Measurements from ENCODE around the gene NUDT4B.
"Not testable (repeated sequence)": the region's sequence is repeated elsewhere in the genome, so short reads cannot be mapped to it uniquely, and the experiment has no call there.

Gene NUDT4B

DNA sequence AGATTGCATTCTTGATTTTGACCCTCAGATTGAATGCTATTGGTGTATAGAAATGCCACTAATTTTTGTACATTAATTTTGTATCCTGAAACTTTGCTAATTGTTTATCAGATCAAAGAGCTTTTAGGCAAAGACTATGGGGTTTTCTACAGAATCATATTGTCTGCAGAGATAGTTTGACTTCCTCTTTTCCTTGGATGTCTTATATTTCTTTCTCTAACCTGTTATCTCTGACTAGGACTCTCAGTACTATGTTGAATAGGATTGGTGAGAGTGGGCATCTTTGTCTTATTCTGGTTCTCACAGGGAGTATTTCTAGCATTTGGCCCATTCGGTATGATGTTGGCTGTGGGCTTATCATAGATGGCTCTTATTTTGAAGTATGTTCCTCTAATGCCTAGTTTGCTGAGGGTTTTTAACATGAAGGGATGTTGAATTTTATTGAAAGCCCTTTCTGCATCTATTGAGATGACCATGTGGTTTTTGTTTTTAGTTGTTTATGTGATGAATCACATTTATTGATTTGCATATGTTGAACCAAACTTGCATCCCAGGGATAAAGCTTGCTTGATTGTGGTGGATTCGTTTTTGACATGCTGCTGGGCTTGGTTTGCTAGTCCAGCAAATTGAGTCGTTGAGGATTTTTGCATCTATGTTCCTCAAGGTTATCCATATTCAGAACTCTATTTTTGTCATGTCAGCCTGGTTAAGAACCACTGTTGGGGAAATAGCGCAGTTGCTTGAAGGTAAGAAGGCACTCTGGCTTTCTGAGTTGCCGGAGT is 16.9 kb downstream of the NUDT4B start:
- H3K4me3 ChIP-seq (ENCODE audit: low read depth in 1 of 2, low read length in 2 of 2); H3K36me3 ChIP-seq (ENCODE audit: control insufficient read depth in 1 of 2, insufficient read depth in 2 of 2, low read length in 2 of 2); H3K4me1 ChIP-seq (ENCODE audit: control insufficient read depth in 1 of 2, insufficient read depth in 2 of 2, low read length in 2 of 2); H3K27ac ChIP-seq (ENCODE audit: low read depth, low read length); H3K9me3 ChIP-seq (ENCODE audit: control insufficient read depth in 1 of 2, low read length in 2 of 2); H3K27me3 ChIP-seq (ENCODE audit: control insufficient read depth in 1 of 2, insufficient read depth in 2 of 2, low read length in 2 of 2); H3K9ac ChIP-seq (ENCODE audit: low read depth in 1 of 2, low read length in 2 of 2): not testable (repeated sequence)

DNA sequence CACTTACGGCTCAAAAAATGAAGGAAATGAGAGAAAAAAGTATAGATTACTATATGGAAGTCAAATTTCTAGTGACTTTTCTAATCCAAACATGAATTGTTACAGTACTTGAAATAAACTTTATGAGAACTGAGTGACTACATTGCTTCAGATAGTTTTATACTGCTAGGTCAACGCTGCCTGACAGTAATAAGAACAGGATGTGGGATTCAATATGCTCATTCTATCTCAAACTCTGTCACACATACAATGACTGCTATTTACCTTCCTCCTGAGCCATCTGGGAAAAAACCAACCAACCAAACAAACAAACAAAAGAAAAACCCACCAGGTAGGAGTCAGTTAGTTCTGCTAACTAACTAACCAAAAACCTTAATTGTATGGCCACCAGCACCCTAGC is 20.0 kb downstream of the NUDT4B start:
- not testable (repeated sequence) for H3K36me3 ChIP-seq (ENCODE audit: control insufficient read depth in 1 of 2, insufficient read depth in 2 of 2, low read length in 2 of 2); H3K4me1 ChIP-seq (ENCODE audit: control insufficient read depth in 1 of 2, insufficient read depth in 2 of 2, low read length in 2 of 2); H3K9me3 ChIP-seq (ENCODE audit: control insufficient read depth in 1 of 2, low read length in 2 of 2); H3K4me3 ChIP-seq (ENCODE audit: low read depth in 1 of 2, low read length in 2 of 2); H3K9ac ChIP-seq (ENCODE audit: low read depth in 1 of 2, low read length in 2 of 2); H3K27ac ChIP-seq (ENCODE audit: low read depth, low read length); H3K27me3 ChIP-seq (ENCODE audit: control insufficient read depth in 1 of 2, insufficient read depth in 2 of 2, low read length in 2 of 2)

DNA sequence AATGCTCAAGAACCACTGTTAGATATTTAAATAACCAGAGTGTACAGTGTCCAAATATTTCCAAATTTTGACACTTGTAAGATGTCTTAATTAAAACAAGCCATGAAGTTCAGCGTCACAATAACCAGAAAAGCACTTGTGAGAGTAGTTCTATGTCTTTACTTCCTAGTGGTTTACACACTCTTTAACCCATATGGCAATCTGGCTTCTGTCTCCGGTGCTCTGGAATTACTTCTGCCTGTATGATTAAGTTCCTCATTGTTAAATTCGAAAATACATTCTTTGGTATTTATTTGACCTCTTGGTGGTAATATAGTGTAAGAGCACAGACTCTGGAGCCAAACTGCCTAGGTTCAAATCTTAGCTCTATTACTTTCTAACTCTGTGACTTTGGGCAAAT is 20.9 kb downstream of the NUDT4B start:
- H3K4me3 ChIP-seq (ENCODE audit: low read depth in 1 of 2, low read length in 2 of 2); H3K9ac ChIP-seq (ENCODE audit: low read depth in 1 of 2, low read length in 2 of 2); H3K4me1 ChIP-seq (ENCODE audit: control insufficient read depth in 1 of 2, insufficient read depth in 2 of 2, low read length in 2 of 2); H3K9me3 ChIP-seq (ENCODE audit: control insufficient read depth in 1 of 2, low read length in 2 of 2); H3K27me3 ChIP-seq (ENCODE audit: control insufficient read depth in 1 of 2, insufficient read depth in 2 of 2, low read length in 2 of 2); H3K36me3 ChIP-seq (ENCODE audit: control insufficient read depth in 1 of 2, insufficient read depth in 2 of 2, low read length in 2 of 2); H3K27ac ChIP-seq (ENCODE audit: low read depth, low read length): not testable (repeated sequence)

DNA sequence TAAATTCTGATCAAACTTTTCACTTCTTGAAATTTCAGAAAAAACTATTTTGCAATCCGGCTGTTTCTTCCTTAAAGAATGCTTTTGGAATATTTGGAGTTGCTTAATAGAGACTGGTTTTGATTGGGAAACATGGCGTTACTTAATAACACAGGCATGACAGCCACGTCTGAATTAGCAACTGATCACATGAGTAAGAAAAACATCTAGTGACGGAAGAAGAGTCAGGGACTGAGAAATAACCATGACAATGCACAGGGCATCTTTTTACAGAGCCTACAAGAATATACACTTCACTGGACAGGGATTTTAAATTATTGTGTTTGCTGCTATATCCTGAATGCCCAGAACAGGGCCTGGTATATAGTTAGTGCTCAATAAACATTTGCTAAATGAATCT is 25.1 kb downstream of the NUDT4B start:
- not testable (repeated sequence) for H3K4me1 ChIP-seq (ENCODE audit: control insufficient read depth in 1 of 2, insufficient read depth in 2 of 2, low read length in 2 of 2); H3K4me3 ChIP-seq (ENCODE audit: low read depth in 1 of 2, low read length in 2 of 2); H3K27me3 ChIP-seq (ENCODE audit: control insufficient read depth in 1 of 2, insufficient read depth in 2 of 2, low read length in 2 of 2); H3K27ac ChIP-seq (ENCODE audit: low read depth, low read length); H3K36me3 ChIP-seq (ENCODE audit: control insufficient read depth in 1 of 2, insufficient read depth in 2 of 2, low read length in 2 of 2); H3K9ac ChIP-seq (ENCODE audit: low read depth in 1 of 2, low read length in 2 of 2); H3K9me3 ChIP-seq (ENCODE audit: control insufficient read depth in 1 of 2, low read length in 2 of 2)

DNA sequence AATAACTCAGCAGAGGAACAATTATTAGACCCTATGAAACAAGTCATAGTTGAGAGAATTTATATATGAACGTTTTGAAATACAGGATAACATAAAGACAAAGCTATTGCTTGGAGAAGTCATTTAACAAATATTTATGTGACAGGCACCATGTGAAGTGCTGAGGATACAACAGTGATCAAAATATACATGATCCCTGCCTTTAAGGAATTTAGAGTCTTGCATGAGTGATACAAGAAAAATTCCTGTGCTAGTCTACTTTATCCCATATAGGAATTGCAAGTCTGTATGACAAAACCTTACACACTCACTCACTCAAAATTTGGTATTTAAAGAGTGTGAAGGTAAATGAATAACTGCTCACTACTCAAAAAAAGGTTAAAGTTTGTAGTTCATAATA is 25.5 kb downstream of the NUDT4B start:
- not testable (repeated sequence) for H3K9ac ChIP-seq (ENCODE audit: low read depth in 1 of 2, low read length in 2 of 2); H3K36me3 ChIP-seq (ENCODE audit: control insufficient read depth in 1 of 2, insufficient read depth in 2 of 2, low read length in 2 of 2); H3K9me3 ChIP-seq (ENCODE audit: control insufficient read depth in 1 of 2, low read length in 2 of 2); H3K4me3 ChIP-seq (ENCODE audit: low read depth in 1 of 2, low read length in 2 of 2); H3K27ac ChIP-seq (ENCODE audit: low read depth, low read length); H3K27me3 ChIP-seq (ENCODE audit: control insufficient read depth in 1 of 2, insufficient read depth in 2 of 2, low read length in 2 of 2); H3K4me1 ChIP-seq (ENCODE audit: control insufficient read depth in 1 of 2, insufficient read depth in 2 of 2, low read length in 2 of 2)

DNA sequence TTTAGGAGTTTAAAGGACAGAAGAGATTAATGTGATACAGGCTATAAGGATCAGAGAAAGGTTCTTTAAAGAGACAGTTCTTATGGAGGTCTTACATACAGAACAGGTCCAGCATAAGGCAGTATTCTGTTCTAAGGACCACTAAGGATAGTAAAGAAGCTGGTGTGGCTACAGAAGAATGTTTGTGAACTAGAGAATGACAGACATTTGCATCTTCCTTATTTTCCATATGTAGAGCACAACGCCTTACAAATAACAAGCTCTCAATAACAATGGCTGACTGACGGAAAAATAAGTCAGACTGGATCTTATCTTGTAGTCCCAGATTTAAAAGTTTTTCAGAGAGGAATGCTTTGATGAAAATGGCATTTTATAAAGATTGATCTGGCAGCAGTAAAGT is 26.7 kb downstream of the NUDT4B start:
- not testable (repeated sequence) for H3K27me3 ChIP-seq (ENCODE audit: control insufficient read depth in 1 of 2, insufficient read depth in 2 of 2, low read length in 2 of 2); H3K9ac ChIP-seq (ENCODE audit: low read depth in 1 of 2, low read length in 2 of 2); H3K9me3 ChIP-seq (ENCODE audit: control insufficient read depth in 1 of 2, low read length in 2 of 2); H3K36me3 ChIP-seq (ENCODE audit: control insufficient read depth in 1 of 2, insufficient read depth in 2 of 2, low read length in 2 of 2); H3K4me3 ChIP-seq (ENCODE audit: low read depth in 1 of 2, low read length in 2 of 2); H3K27ac ChIP-seq (ENCODE audit: low read depth, low read length); H3K4me1 ChIP-seq (ENCODE audit: control insufficient read depth in 1 of 2, insufficient read depth in 2 of 2, low read length in 2 of 2)

DNA sequence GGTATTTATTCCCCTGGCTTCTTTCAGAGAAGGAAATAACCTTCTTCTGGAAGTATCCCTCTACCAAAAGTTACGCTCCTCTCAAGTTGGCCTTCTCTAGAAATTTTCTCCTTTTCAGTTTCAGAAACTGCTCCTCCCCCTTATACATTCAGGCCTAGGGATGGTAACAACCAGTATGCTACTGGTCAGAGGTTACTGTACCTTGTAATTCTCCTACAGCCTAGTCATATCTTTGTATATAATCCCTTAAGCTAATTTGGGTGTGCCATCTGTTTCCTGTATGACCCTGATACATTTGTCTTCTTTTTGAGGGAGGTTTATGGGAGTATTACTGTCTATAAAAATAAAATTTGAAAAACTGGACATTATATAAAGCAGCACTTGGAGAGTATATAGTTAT is 29.1 kb downstream of the NUDT4B start:
- not testable (repeated sequence) for H3K9ac ChIP-seq (ENCODE audit: low read depth in 1 of 2, low read length in 2 of 2); H3K9me3 ChIP-seq (ENCODE audit: control insufficient read depth in 1 of 2, low read length in 2 of 2); H3K36me3 ChIP-seq (ENCODE audit: control insufficient read depth in 1 of 2, insufficient read depth in 2 of 2, low read length in 2 of 2); H3K4me1 ChIP-seq (ENCODE audit: control insufficient read depth in 1 of 2, insufficient read depth in 2 of 2, low read length in 2 of 2); H3K4me3 ChIP-seq (ENCODE audit: low read depth in 1 of 2, low read length in 2 of 2); H3K27me3 ChIP-seq (ENCODE audit: control insufficient read depth in 1 of 2, insufficient read depth in 2 of 2, low read length in 2 of 2); H3K27ac ChIP-seq (ENCODE audit: low read depth, low read length)

DNA sequence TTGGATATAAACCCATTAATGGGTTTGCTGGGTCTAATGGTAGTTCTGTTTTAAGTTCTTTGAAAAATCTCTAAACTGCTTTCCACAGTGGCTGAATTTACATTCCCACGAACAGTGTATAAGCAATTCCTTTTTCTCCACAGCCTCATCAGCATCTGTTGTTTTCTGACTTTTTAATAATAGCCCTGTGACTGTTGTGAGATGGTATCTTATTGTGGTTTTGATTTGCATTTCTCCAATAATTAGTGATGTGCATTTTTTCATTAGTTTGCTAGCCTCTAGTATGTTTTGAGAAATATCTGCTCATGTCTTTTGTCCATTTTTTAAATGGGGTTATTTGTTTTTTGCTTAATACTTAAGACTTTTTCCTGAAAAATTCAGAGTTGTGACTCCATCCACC is 31.8 kb downstream of the NUDT4B start:
- not testable (repeated sequence) for H3K27me3 ChIP-seq (ENCODE audit: control insufficient read depth in 1 of 2, insufficient read depth in 2 of 2, low read length in 2 of 2); H3K36me3 ChIP-seq (ENCODE audit: control insufficient read depth in 1 of 2, insufficient read depth in 2 of 2, low read length in 2 of 2); H3K9ac ChIP-seq (ENCODE audit: low read depth in 1 of 2, low read length in 2 of 2); H3K27ac ChIP-seq (ENCODE audit: low read depth, low read length); H3K4me1 ChIP-seq (ENCODE audit: control insufficient read depth in 1 of 2, insufficient read depth in 2 of 2, low read length in 2 of 2); H3K4me3 ChIP-seq (ENCODE audit: low read depth in 1 of 2, low read length in 2 of 2); H3K9me3 ChIP-seq (ENCODE audit: control insufficient read depth in 1 of 2, low read length in 2 of 2)

DNA sequence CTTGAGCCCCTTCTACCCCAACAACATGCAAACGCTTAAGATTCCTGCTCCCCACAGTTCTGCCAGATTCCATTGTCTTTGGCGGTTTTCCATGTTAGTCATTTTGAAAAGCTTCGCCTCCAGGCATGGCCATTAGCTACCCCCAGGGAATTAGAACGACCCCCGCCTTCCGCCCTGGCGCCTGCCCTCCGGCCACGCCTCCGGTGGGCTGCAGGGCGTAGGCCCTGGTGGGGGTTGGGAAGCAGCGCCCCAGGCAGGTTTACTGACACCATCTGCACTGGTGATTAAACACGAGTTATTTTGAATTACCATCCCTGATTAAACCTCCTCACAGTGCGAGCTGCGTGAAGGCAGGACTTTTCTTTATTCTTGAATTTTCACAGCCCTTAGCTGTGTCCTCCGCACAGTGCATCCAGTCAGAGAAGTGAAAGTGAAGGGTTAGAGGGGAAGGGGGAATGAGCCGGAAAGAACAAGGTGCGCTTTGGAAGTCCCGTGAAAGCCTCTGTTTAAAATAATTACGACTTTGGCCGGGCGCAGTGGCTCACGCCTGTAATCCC is 43.0 kb downstream of the NUDT4B start:
- not testable (repeated sequence) for H3K36me3 ChIP-seq (ENCODE audit: control insufficient read depth in 1 of 2, insufficient read depth in 2 of 2, low read length in 2 of 2); H3K4me1 ChIP-seq (ENCODE audit: control insufficient read depth in 1 of 2, insufficient read depth in 2 of 2, low read length in 2 of 2)

DNA sequence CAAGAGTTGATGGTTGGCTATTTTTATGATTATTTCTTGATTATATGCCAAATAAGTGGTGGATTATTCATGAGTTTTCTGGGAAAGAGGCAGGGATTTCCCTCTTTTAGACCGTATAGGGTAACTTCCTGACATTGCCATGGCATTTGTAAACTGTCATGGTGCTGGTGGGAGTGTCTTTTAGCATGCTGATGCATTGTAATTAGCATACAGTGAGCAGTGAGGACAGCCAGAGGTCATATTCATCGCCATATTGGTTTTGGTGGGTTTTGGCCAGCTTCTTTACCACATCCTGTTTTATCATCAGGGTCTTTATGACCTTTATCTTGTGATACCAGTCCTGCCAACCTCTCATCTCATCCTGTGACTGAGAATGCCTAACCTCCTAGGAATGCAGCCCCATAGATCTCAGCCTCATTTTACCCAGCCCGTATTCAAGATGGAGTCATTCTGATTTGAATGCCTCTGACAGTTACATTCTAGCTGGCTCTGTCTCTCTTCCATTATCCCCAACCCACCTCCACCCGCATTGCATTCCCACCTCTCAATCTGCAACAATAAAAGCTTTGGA is 45.3 kb downstream of the NUDT4B start:
- not testable (repeated sequence) for H3K4me3 ChIP-seq (ENCODE audit: low read depth in 1 of 2, low read length in 2 of 2); H3K27me3 ChIP-seq (ENCODE audit: control insufficient read depth in 1 of 2, insufficient read depth in 2 of 2, low read length in 2 of 2); H3K9me3 ChIP-seq (ENCODE audit: control insufficient read depth in 1 of 2, low read length in 2 of 2); H3K4me1 ChIP-seq (ENCODE audit: control insufficient read depth in 1 of 2, insufficient read depth in 2 of 2, low read length in 2 of 2); H3K36me3 ChIP-seq (ENCODE audit: control insufficient read depth in 1 of 2, insufficient read depth in 2 of 2, low read length in 2 of 2); H3K27ac ChIP-seq (ENCODE audit: low read depth, low read length); H3K9ac ChIP-seq (ENCODE audit: low read depth in 1 of 2, low read length in 2 of 2)

More for the DNA sequence above, 43.0 kb downstream of the NUDT4B start:
- H3K9ac ChIP-seq (ENCODE audit: low read depth in 1 of 2, low read length in 2 of 2); H3K27ac ChIP-seq (ENCODE audit: low read depth, low read length); H3K9me3 ChIP-seq (ENCODE audit: control insufficient read depth in 1 of 2, low read length in 2 of 2); H3K27me3 ChIP-seq (ENCODE audit: control insufficient read depth in 1 of 2, insufficient read depth in 2 of 2, low read length in 2 of 2); H3K4me3 ChIP-seq (ENCODE audit: low read depth in 1 of 2, low read length in 2 of 2): not testable (repeated sequence)
